ENCODE results near the gene RPRML. TPM values are rescaled to one million over a fixed set of nuclear protein-coding genes. Genes with fewer than 3 reads are reported as not detected.

RPRML gene
- total RNA-seq, 2 donors from 2014 or later = 1.3 TPM; not detected in 1

GRCh38 chr17:46928467-46929261 lies 50.4 kb downstream of the RPRML start:
- TF ChIP-seq CTCF (IDR thresholded peaks at IDR 0.05) (no peak), POLR2A (IDR thresholded peaks at IDR 0.05) (no peak)
- Histone ChIP-seq H3K36me3 (replicated peaks in 1 of 2; ENCODE audit: insufficient read depth in 1 of 2, low read depth in 2 of 2) (peaks cover 21 to 27% of the 10 kb centered on the region in 2 donors), H3K9me3 (no peaks in the 10 kb centered on the region), H3K4me3 (no peak overlapping the region), H3K4me1 (peaks cover 57% of the 10 kb centered on the region), H3K27me3 (no peaks in the 10 kb centered on the region), H3K27ac (no peak overlapping the region)
- intact Hi-C loops (cut with DNase I) = no loop called here
- DNase-seq (no peak), ATAC-seq (no peak)
- WGBS, 2 donors = 63 to 65% methylated on average over 8 to 10 of the region's 10 CpGs

Small RNA genes within 50 kb of the gene (microRNA-seq; reads per million reads assigned to microRNA genes)
- gene MIR5089 (ENCODE audit: borderline number of aligned reads in 2 of 2, borderline replicate concordance in 2 of 2) = 0 reads per million in 2 donors

Small RNA genes within 50 kb of the gene (small RNA-seq; reads per million reads assigned to genes)
- not detected for gene MIR5089

Other genes with a start within 250 kb of the RPRML start
- 1 to 10 TPM in 1 of 2 donors, under 1 TPM in 1; 0.26 to 1.6 TPM for gene WNT3, start 160.6 kb downstream of the RPRML start, total RNA-seq
- not detected for gene WNT9B, start 127.7 kb downstream of the RPRML start, total RNA-seq
- 10 to 100 TPM; 41.8 to 46.5 TPM for gene GOSR2, start 56.1 kb downstream of the RPRML start, total RNA-seq
- 10 to 100 TPM; 11.5 to 27.2 TPM for gene CDC27, start 210.0 kb upstream of the RPRML start, total RNA-seq
- not detected for gene MYL4, start 230.1 kb upstream of the RPRML start, total RNA-seq